ENCODE measurements around the gene NUF2. TPM values are rescaled to one million over a fixed set of nuclear protein-coding genes. Genes with fewer than 3 reads are reported as not detected.
"Not testable (repeated sequence)": the region's sequence is repeated elsewhere in the genome, so short reads cannot be mapped to it uniquely, and the experiment has no call there.

Gene NUF2
- total and polyA plus RNA-seq, 10 of the 15 experiments (the other 5 are each of a cell fraction or from before 2014, with no cell fraction given), result 27.4 to 62.6 (median 49.1) TPM

GRCh38 chr1:163320891-163321290 is 863 bp upstream of the NUF2 start:
- Histone ChIP-seq H3K9me3 (replicated peaks; ENCODE audit: control insufficient read depth, insufficient read depth, low read length) (no peaks in the 10 kb centered on the region), H2AFZ (ENCODE audit: control insufficient read depth, low read depth, low read length) (peak overlapping the region; percentile 85), H3K36me3 (ENCODE audit: control insufficient read depth in 2 of 2, insufficient read depth in 2 of 2, low read length in 1 of 2) (peaks cover 0 to 3% of the 10 kb centered on the region in 2 experiments; a peak in 1 of 4 replicates), H3K27ac (ENCODE audit: control insufficient read depth, insufficient read depth) (peak overlapping the region; percentile 59), H3K27me3 (replicated peaks in 1 of 2; ENCODE audit: control insufficient read depth in 2 of 2, insufficient read depth in 2 of 2, low read length in 1 of 2) (no peaks in the 10 kb centered on the region), H3K4me2 (ENCODE audit: control insufficient read depth, insufficient read depth) (peak overlapping the region; percentile 75), H3K4me1 (ENCODE audit: control insufficient read depth, insufficient read depth, low read length) (no peaks in the 10 kb centered on the region; the same call in 1 of the 2 replicates), H3K79me2 (ENCODE audit: control insufficient read depth, insufficient read depth, low read length) (peaks cover 40% of the 10 kb centered on the region), H3K9ac (ENCODE audit: control insufficient read depth, insufficient read depth, low read length) (peak overlapping the region; percentile 64), H3K4me3 (peak overlapping the region; percentile 71), H4K20me1 (ENCODE audit: control insufficient read depth, insufficient read depth) (no peaks in the 10 kb centered on the region)
- ChIA-PET SMC1A (ENCODE audit: uncharacterized antibody, unreplicated experiment) (interaction anchor here (1.0 kb wide), 1 partner anchor 22 kb away, joined by 3 read pairs; no protein-coding TSS in a partner anchor), CTCF (interaction anchor here (2.5 kb wide), 1 partner anchor 467 kb away, joined by 6 read pairs; no protein-coding TSS in a partner anchor), POLR2A (no interaction called here), RAD21 (ENCODE audit: unreplicated experiment) (no interaction called here)
- DNase-seq (ENCODE audit: low read depth, low spot score), result no peak
- intact Hi-C loops (cut with micrococcal nuclease; ENCODE audit: unreplicated experiment) (loop anchor here (5.0 kb wide), 1 partner anchor 689 kb away; the partner anchor contains the start of gene DDR2), in situ Hi-C loops (cut with MboI) (no loop called here)
- WGBS (ENCODE audit: insufficient coverage, insufficient replicate concordance, low lambda C conversion rate, missing lambda C conversion rate), result 26% methylated on average over 3 of the region's 3 CpGs
- peak; percentile 13 for FAIRE-seq
- TF ChIP-seq HSF1 (IDR thresholded peaks at IDR 0.05; ENCODE audit: low read depth, low read length), result no peak
- BruUV-seq (replicated peaks), result no TSS peak
- ATAC-seq, result no peak

- peak overlapping the region; percentile 74; the same call in 1 of the 2 replicates for H3K4me3 ChIP-seq
- DNase-seq (ENCODE audit: low read depth, low spot score); H3K27ac ChIP-seq (ENCODE audit: control insufficient read depth, insufficient read depth); H3K9ac ChIP-seq (ENCODE audit: control insufficient read depth, insufficient read depth, low read length); FAIRE-seq; H2AFZ ChIP-seq (ENCODE audit: control insufficient read depth, low read depth, low read length); SMC1A ChIA-PET (ENCODE audit: uncharacterized antibody, unreplicated experiment); BruUV-seq (replicated peaks); H4K20me1 ChIP-seq (ENCODE audit: control insufficient read depth, insufficient read depth); H3K27me3 ChIP-seq (replicated peaks in 1 of 2; ENCODE audit: control insufficient read depth in 2 of 2, insufficient read depth in 2 of 2, low read length in 1 of 2); H3K9me3 ChIP-seq (replicated peaks; ENCODE audit: control insufficient read depth, insufficient read depth, low read length); RAD21 ChIA-PET (ENCODE audit: unreplicated experiment); H3K36me3 ChIP-seq (ENCODE audit: control insufficient read depth in 2 of 2, insufficient read depth in 2 of 2, low read length in 1 of 2); H3K4me1 ChIP-seq (ENCODE audit: control insufficient read depth, insufficient read depth, low read length); in situ Hi-C loops (cut with MboI); POLR2A ChIA-PET; ATAC-seq: not testable (repeated sequence)
- H3K79me2 ChIP-seq (ENCODE audit: control insufficient read depth, insufficient read depth, low read length), result peaks cover 40% of the 10 kb centered on the region
- H3K4me2 ChIP-seq (ENCODE audit: control insufficient read depth, insufficient read depth), result peak overlapping the region; percentile 79
- 96% methylated on average over 3 of the region's 3 CpGs for WGBS (ENCODE audit: insufficient coverage, insufficient replicate concordance, low lambda C conversion rate, missing lambda C conversion rate)
- CTCF ChIA-PET, result interaction anchor here (0.7 kb wide), 2 partner anchors 23 to 190 kb away, joined by 3 read pairs; no protein-coding TSS in a partner anchor
- intact Hi-C loops (cut with micrococcal nuclease; ENCODE audit: unreplicated experiment), result loop anchor here (5.0 kb wide), 1 partner anchor 691 kb away; the partner anchor contains the start of gene DDR2
Observed at GRCh38 chr1:163323339-163323738, 1.6 kb downstream of the NUF2 start.

Data from GM12878 (cell line).